Muscle of arm (tissue), 12 donors: ENCODE measurements around the gene ATRNL1. TPM values are rescaled to one million over a fixed set of nuclear protein-coding genes. Genes with fewer than 3 reads are reported as not detected.

Experiments used
- DNase-seq: peaks from one replicate; pipeline ENCODE4 v3.0.0-alpha.2; 2013
- polyA plus RNA-seq, 12 donors: library from polyadenylated mRNA; unstranded; fragments of 120-200 nt; gene quantifications; one replicate each; pipeline ENCODE4 v1.2.1, GENCODE V29; 2013; ENCODE audit not compliant: insufficient read length in 12 of 12

ATRNL1 gene
- polyA plus RNA-seq, 12 donors: 0.73 to 4.1 (median 1.2) TPM; not detected in 2

DNA sequence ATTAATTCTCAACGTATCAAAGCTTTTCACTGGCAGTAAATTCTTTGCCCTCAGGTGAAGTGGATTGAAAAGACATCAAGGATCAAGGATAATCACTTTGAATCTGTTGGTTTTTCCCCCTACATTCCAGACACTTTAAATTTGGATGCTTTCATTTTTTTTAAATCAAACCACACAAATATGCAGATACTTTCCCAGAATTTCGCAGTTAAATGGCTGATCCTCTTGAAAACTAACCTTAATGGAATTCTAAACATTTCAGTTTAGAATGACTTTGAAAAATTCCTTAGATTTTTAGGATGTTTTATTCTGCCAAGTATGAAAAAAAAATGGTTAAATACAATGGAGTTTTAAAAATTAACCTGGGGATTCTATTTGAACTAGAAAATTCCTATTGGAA is 853.9 kb downstream of the ATRNL1 start:
- DNase-seq: no peak

DNA sequence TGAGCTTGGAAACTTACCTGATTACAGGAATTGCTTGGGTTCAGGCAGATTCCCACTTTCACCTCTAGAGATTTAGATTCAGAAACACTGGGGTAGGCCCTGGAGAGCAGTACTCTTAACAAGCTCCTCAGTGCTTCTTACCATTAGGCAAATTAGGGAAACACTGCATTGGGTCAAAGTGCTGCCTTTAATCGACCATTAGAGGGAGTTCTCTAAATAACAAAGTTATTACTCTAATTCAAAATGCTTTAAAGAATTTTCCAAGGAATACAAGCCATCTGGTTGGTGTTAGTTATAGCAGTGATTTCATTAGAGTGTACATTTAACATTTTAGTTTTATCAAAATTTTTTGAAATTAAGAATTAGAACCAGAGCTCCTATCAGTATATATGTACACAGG is 855.3 kb downstream of the ATRNL1 start:
- DNase-seq: no peak

DNA sequence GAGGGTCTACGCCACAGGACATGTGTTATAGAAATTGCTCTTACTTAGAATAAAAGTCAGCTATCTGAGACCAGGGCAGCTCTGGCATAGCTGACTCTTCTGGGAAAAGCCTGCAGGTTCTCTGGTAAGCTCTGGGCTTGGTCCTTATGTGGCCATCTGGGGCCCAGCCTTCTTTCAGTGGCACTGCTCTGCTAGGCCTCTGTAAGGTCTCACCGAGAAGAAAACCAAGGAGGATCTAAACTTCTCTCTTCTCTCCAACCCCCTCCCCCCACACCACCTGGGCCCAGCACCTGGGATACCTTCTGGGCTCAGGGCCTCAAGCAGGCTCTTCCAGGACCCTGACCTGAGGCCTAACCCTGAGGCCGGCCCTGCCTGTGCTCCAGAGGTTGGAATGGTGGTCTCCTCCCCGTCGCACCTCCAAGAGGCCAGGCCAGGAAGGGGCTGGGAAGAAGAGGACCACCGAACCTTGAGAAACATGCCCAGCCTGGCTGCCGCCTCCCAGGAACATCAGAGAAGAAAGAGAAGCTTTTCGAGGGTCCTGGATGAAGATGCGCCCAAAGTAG is 856.2 kb downstream of the ATRNL1 start:
- no peak for DNase-seq

DNA sequence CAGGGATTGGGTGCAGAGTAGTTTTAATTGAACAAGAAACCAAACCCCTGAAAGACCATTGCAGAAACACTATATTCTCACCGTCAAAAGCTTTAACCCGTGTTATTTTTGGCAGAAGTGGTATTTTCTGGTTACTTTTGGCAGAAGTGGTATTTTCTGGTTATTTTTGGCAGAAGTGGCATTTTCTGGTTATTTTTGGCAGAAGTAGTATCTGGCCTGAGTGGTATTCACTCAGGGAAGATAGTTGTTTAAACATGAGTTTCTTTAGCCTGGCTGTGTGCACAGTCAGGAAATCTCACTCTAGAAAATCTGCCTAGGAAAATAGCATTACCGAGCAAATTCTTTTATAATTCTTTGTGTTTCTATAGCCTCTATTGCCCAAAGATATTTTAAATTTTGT is 857.2 kb downstream of the ATRNL1 start:
- no peak for DNase-seq

DNA sequence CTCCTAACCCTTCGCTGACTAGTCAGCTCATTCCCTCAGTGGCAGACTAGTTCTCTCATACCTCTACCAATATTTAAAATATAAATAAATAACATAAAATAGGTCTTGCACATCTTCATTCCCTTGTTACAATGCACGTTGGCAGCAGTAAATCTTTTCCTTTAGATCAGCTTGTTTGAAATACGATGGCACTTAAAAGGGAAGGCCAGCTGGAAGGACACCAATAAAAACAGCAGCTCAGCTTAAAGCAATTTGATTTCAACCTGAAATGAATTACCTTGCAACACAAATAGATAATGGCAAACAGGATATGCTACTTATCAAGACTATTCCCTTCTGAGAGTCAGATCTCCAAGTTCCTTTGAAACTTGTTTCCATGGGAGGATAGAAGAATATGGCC is 858.1 kb downstream of the ATRNL1 start:
- no peak for DNase-seq

DNA sequence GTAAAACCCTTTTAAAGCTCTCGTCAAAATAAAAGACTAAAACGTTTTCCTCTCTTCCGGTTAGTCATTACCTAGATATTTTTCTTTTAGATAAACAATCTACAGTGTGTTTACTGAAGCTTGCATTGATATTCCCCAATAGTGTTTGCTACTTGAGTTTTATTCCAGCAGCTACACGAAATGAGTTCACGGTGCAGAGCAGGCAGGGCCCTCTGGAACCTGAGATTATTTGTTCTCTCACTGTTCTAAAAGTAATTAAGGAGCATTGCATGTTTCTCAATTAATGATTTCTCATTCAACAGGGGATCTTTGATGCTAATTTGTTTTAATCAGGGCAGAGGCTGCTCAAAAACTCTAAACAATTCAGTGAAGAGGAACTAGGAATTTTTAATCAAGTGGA is 860.1 kb downstream of the ATRNL1 start:
- DNase-seq: no peak

DNA sequence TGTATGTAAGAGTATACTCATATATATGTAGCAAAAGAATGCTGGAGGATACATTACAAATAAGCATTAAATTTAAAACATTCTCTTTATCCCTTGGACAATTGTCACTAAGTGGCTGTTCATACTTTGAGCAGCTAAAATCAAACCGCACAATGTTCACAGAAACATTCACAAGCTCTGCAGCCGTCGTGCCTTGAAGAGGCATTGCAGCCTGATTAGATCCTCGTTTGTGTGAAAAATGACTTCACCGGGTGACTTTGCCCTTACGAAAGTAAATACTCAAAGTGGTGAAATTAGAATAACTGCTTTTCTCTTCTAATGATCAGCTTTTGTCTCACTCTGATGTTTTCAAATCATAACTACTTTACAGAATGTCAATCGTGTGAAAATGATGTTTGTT is 860.8 kb downstream of the ATRNL1 start:
- DNase-seq: no peak

DNA sequence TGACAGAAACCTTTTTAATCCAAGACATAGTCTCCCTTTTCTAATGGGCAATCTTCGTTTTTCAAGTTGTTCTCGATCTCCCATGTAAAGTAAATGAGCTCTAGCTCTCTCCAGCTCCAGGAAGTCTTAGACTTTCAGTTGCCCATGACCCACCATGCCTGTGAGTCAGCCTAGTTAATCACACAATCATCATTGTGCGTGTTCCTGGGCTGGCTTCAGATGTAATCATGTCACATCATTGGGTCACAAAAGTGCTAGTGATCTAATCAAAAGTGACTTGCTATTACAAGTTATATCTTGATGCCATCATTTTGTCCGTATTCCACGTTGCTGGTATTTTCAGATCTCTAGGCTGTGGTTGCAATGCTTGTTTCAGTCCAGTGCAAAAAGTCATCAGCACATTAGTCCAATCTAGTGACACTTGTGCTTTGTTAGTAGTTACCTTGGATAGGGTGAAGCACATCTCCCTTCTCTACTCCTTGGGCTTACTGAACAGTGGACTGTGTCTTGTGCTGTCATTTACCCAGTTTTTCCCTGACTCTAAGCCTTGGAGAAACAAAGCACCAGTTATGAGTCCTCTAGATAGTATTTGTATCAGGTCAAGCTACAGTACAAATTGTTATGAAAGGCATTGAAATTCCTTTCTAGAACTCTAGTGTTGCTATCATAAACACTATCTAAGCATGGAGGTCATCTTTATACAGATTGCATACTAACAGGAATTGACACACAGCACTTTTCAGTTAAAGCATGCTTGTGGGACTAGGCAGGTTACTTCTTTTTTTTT is 863.3 kb downstream of the ATRNL1 start:
- no peak for DNase-seq

DNA sequence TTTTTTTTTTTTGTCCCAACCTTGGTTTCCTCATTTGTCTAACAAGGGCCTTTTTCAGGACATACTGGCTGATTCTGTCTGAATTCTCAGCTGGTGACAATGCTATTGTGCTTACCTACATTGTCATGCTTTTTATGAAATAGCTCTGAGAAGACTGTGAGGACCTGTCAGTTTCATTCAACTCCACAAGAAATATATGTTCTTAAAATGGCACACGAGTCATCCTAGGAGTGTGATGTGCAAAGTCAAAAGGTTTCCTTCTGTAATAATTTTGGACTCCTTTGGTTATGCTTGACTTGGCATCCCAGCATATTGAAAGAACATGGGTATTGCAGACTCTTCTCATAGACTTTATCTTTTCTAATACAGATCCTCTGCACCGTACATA is 863.8 kb downstream of the ATRNL1 start:
- DNase-seq: no peak

DNA sequence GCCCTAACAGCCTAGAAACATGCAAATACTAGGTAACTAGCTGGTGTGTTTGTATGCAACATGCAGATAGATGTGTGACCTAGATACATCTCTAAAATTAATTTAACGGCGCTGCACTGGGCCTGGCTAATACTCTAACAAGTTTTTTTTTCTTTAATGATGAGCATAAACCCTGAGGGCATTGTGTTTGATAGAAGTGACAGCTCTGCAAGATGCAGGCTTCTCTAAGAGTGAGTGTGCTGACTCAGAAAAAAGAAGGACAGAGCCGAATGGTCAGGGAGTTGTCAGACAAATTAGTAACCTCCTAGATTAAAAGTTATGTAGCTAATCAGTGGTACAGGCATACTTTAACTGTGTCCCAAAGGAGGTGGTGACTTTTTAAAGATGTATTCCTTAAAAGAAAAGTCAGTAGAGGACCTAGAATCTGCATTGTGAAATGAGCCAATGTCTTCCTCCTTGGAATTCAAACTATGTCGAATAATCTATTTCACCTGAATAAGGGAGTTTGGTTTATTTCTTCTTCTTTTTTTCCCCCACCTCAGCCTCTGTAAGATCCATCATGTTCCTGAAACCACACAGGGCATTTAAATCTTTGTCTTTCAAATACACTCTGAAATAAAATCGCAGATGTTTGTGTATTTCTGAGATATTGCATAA is 864.7 kb downstream of the ATRNL1 start:
- DNase-seq: no peak

DNA sequence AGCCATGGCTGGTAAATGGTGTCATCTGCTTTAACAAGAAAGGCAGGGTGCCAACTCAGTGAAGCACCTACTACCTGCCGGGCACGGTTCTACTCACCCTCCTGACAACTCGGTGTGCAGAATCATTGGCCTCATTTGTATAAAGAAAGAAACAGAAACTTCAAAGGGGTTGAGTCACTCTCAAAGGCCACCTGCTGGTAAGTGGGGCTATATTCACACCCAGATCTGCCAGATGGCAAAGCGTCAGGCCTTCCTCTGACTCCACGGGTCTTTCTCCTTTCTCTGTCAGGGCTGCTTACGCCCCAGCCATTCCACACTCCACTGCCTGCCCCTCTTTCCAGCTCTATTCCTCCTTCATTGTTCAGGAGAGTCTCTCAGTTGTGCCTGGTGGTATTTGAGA is 870.7 kb downstream of the ATRNL1 start:
- DNase-seq: no peak

DNA sequence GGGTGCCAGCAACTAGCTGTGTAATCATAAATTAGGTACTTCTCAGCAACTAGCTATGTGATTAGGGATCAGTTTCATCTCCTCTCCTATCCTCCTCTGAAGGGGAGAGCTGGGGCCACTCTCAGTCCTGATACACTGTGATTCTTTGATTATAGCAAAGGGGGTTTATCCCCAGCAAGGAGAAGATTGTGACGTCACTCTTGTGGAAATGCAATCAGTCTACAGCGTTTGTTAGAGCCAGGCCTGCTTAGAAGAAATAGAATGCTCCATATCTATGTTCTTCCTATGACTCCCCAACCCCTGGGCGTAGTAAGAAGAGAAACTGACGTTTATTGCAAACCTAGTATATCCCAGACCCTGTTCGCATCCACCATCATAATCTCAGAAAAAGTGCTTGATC is 871.7 kb downstream of the ATRNL1 start:
- no peak for DNase-seq

DNA sequence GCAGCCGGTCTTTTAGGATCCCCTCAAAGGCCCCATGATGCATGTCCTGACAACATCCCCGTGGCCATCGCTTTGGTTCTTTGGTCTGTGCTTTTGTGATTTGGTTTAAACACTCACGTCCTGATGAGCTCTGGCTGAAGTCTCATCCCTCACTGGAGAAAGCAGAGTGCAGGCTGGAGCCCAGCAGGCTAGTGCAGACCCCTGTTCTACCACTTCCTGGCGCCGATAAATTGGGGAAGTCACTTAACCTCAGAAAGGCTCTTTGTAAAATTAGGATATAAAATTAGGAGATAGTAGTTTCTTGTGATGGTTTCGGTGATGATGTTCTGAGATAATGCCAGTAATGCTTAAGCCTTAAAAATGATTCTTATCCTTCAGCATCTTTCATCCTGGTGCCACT is 872.2 kb downstream of the ATRNL1 start:
- no peak for DNase-seq

DNA sequence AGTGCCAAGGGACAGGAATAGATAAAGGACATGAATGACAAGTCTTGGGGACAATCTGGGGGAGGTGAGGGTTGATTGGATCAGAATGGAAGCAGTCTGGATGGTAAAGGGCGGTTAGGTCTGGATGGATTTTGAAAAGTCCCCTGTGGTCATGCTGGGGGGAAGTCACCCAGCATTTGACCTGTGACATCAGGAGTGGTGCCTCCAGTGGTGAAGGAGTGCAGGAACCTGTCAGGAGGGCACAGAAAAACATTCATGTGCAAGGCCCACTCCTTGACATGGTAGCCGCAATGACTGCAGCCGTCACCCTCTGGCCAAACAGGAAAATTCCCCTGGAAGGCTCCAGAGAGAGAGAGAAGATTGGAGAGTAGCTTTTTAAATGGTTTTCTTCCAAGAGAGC is 875.1 kb downstream of the ATRNL1 start:
- no peak for DNase-seq

DNA sequence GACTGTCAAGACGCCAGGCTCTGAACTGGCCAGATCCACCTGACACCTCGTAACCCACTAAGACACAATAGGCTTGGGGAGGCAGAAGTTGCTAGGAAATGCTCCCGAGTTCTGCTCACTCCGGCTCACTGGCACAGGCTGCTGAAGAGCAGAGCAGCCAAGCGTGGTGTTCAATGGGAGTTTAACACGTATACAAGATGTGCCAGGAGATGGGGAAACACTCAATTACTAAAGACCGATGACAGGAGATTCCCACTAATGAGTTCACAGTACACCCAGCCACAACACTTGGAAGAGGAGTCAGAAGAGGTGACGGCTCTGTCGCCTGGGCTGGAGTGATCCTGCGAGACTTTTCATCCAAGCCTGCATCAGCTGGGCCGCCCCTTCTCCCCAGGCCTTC is 876.4 kb downstream of the ATRNL1 start:
- DNase-seq: no peak

DNA sequence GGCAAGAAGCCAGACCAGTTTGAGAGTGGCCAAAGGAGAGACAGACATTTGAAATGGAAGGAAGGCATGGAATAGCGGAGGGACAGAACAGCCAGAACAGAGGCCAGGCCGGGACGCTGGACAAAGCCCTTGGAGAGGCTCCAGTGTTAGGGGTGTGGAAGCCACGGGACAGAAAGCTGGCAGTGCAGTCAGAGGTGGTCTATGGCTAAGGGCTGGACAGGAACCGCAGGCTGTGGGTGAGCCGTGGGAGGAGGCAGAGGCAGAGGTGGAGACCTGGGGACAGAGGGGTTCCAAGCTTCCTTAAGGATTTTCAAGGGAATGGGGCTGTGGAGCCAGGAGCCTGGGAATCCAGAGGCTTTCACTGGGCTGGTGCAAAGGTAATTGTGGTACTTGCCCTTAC is 878.8 kb downstream of the ATRNL1 start:
- no peak for DNase-seq

DNA sequence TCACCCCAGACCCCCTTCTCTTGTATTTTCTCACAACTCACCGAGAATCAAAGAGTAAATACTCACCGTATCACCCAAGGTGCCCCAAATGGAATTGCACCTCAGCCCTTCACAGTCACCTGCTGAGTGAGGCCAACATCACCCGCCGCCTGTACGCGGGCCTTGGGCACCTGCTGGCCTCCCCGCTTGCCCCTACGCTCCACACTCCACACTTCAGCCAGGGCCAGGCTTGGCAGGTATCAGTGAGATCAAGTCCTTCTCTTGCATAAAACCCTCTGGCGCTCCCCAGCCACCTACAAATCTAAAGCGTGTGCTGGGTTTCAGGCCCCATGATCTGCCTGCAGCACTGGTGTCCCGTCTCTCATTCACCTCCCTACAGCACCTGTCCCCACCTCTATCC is 879.3 kb downstream of the ATRNL1 start:
- DNase-seq: no peak

DNA sequence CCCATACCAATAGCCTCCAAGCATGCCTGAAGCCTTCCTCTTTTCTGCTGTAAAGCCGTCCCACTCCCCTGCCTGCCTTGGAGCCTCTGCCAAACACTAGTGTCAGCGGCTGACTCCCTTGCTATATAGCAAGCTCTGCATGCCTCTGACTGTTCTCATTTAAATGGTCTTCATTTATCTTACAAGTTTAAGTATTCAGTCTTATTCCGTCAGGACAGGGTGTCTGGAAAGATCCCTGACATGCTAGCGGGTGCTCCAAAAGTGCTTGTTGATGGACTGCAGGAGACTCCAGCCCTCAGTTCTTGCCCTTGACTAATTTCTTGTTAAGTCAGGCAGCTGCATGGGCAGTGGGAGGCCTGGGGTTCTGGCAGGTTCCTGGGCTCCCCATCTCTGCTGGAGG is 881.2 kb downstream of the ATRNL1 start:
- DNase-seq: no peak

DNA sequence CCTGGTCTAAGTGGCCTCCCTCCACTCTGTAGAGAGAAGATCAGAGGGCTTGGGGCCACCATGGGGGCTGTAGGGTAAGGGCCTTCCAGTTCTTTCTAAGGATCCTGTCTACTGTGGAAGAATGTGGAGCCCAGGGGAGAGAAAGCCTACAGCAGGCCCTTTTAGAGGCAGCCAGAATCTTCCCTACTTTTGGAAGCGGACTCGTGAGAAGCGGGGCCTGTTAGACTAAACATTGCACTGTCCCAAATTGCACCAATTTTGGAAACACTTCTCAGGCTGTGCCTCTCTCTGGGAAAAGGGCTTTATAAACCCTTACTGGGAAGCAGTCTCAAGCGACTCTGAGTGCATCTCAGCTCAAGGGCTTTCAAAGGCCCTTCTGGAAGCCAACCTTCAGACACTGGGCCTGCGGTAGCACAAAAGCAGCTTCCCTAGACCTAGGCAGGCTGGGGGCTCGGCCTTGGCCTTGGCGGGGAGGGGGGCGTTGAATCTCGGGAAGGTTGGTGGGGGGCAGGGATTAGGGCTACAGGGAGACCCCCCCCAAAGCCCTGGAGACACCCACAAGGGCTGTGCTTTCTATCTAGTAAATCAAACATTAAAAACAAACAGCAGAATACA is 881.8 kb downstream of the ATRNL1 start:
- peak; percentile 53 for DNase-seq

DNA sequence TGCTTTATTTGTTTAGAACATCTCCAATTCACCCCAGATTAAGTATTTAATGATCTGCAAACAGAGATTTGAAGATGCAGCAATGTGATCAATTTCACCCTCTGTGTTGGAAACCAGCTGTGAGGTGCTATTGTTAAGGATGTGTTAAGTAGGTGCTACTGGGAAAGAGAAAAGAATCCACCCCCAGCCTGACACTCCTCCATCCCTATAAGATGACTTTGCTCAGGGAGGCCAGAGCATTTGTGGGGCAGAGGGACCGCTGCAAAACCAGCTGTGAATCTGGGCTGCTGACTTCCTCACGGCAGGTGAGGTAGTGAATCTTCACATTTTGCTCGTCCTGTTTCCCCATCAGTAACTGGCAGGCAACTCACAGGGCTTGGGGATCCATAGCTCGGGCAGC is 882.3 kb downstream of the ATRNL1 start:
- DNase-seq: no peak

DNA sequence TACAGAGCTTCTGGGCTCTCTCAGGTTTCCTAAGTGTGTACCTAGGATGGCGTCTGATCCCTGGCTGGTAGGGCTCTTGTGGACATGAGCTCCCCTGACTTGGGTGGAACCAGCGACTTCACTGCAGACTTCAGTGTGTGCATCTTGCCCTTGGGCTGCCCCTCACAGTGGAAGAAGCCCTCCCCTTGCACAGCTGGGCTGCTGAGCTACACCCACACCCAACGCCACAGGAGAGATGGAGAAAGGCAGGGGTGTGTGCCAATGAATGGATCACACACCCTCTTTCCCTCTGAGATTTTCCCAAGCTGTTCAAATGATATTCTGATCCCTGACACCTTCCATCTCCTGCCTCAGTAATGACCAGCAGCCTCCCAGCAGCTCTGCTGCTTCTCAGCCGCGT is 883.2 kb downstream of the ATRNL1 start:
- DNase-seq: no peak

DNA sequence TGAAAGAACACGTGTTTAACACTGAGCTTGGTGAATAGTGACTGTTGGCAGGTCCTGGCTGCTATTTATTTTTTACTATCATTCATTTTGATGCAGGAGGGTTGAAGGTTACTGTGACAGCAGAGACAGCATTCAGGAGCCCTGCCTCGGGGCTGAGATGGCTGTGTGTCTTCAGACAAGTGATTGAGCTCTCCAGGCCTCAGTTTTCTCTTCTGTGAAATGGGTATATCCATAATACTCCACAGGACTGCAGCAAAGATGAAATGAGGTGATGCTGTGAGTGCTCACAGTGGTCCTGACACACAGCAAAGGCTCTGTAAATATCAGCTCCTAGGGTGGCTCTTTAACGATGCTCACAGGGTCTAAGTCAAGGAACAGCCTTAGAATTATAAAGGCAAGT is 884.7 kb downstream of the ATRNL1 start:
- DNase-seq: no peak

DNA sequence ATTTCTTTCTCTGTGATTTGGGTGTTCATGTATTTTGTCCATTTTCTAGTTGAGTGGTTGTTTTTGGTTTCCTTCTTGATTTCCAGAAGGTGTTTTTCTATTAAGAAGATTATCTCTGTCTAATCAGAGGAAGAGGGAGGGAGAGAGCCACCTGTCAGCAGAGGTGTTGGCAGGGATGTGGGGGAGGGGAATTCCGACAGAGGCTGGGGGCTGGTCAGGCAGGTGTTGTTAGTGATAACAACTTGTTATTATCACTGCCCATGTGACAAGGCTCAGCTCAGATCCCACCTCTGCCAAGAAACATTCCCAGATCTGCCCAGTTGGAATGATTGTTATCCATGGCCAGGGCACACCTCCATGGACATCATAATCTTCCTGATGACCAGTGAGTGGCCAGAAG is 886.4 kb downstream of the ATRNL1 start:
- no peak for DNase-seq
